Smooth muscle cell (in vitro differentiated cells): ENCODE measurements around the gene SND1. TPM values are rescaled to one million over a fixed set of nuclear protein-coding genes. Genes with fewer than 3 reads are reported as not detected.

Experiments
- DNase-seq: peaks from one replicate; lab custom pipeline; 2025; ENCODE audit not compliant: unreplicated experiment; lab: John Stamatoyannopoulos, UW
- H2AFZ ChIP-seq: fragments of 200-600 bp; sonication (generic); 2 replicates; pipeline ENCODE4 v1.6.0; 2016; ENCODE audit warnings: antibody characterized with exemption, low read depth, mild to moderate bottlenecking
- H3F3A ChIP-seq: fragments of 200-600 bp; sonication (generic); 2 replicates; pipeline ENCODE4 v1.6.0; 2017; ENCODE audit warnings: antibody characterized with exemption, low read depth
- H3K27ac ChIP-seq: fragments of 200-600 bp; sonication (generic); 2 replicates; pipeline ENCODE4 v1.5.1; 2016; ENCODE audit warnings: low read depth, mild to moderate bottlenecking
- H3K27me3 ChIP-seq: fragments of 200-600 bp; sonication (generic); 2 replicates; pipeline ENCODE4 v1.6.1; 2016; ENCODE audit warnings: low read depth, mild to moderate bottlenecking
- H3K36me3 ChIP-seq: fragments of 200-600 bp; sonication (generic); 2 replicates; pipeline ENCODE4 v1.5.1; 2016; ENCODE audit warnings: low read depth
- H3K4me1 ChIP-seq: fragments of 200-600 bp; sonication (generic); 2 replicates; pipeline ENCODE4 v1.5.1; 2016; ENCODE audit warnings: low read depth
- H3K4me2 ChIP-seq: fragments of 200-600 bp; sonication (generic); 2 replicates; pipeline ENCODE4 v1.6.0; 2016; ENCODE audit warnings: mild to moderate bottlenecking
- H3K4me3 ChIP-seq: fragments of 200-600 bp; sonication (generic); 2 replicates; pipeline ENCODE4 v1.5.1; 2016; ENCODE audit warnings: mild to moderate bottlenecking
- H3K79me2 ChIP-seq: fragments of 200-600 bp; sonication (generic); 2 replicates; pipeline ENCODE4 v1.6.0; 2016; ENCODE audit warnings: low read depth, mild to moderate bottlenecking
- H3K9ac ChIP-seq: fragments of 200-600 bp; sonication (generic); 2 replicates; pipeline ENCODE4 v1.6.0; 2016; ENCODE audit warnings: low read depth
- H3K9me3 ChIP-seq: fragments of 200-600 bp; sonication (generic); replicated peaks from 2 replicates; pipeline ENCODE4 v1.5.1; 2016; ENCODE audit warnings: low read depth
- H4K20me1 ChIP-seq: fragments of 200-600 bp; sonication (generic); 2 replicates; pipeline ENCODE4 v1.6.0; 2016; ENCODE audit warnings: low read depth
- CTCF ChIP-seq: fragments of 200-600 bp; sonication (generic); IDR thresholded peaks from 2 replicates; pipeline ENCODE4 v1.5.1; 2017; ENCODE audit warnings: borderline replicate concordance, mild to moderate bottlenecking, antibody characterized with exemption; ENCODE audit not compliant: insufficient read depth, poor library complexity, severe bottlenecking
- WGBS: methylation state at CpG from one replicate; pipeline ENCODE4 v1.1.7; 2016; ENCODE audit warnings: low lambda C conversion rate; 5-methylcytosine and 5-hydroxymethylcytosine counted together
- polyA plus RNA-seq: library from polyadenylated mRNA; unstranded; fragments of >200 nt; fragmentation: Nextera tagmentation; extraction: Ambion mirVana; gene quantifications from 2 replicates; pipeline ENCODE4 v1.2.1, GENCODE V29; 2016
- total RNA-seq: library from RNA; depleted of rRNA; stranded (reverse); fragments of >200 nt; gene quantifications from 2 replicates; pipeline ENCODE4 v1.2.3, GENCODE V29; 2014

The SND1 gene
- total and polyA plus RNA-seq, 2 experiments from 2014 or later: 129 to 136 TPM

GRCh38 chr7:128135515-128136214 lies 483.7 kb downstream of the SND1 start:
- 2% methylated on average over 54 of the region's 57 CpGs for WGBS

GRCh38 chr7:128136215-128136597 lies 484.2 kb downstream of the SND1 start:
- no peak for TF ChIP-seq CTCF
- H3F3A ChIP-seq: no peaks in the 10 kb centered on the region
- H3K36me3 ChIP-seq: no peaks in the 10 kb centered on the region
- no peaks in the 10 kb centered on the region for H4K20me1 ChIP-seq
- H3K27ac ChIP-seq: no peak overlapping the region
- 4% methylated on average over 22 of the region's 22 CpGs for WGBS
- H3K9ac ChIP-seq: peak overlapping the region; percentile 32
- no peaks in the 10 kb centered on the region for H3K79me2 ChIP-seq
- DNase-seq: no peak
- H3K4me1 ChIP-seq: no peaks in the 10 kb centered on the region
- H3K9me3 ChIP-seq: no peaks in the 10 kb centered on the region
- H3K27me3 ChIP-seq: peaks cover 54% of the 10 kb centered on the region
- H3K4me2 ChIP-seq: peak overlapping the region; percentile 95
- peak overlapping the region; percentile 65 for H3K4me3 ChIP-seq
- peak overlapping the region; percentile 81 for H2AFZ ChIP-seq

More at GRCh38 chr7:128135515-128136214, 483.7 kb downstream of the SND1 start:
- H4K20me1 ChIP-seq: no peaks in the 10 kb centered on the region
- H3K9me3 ChIP-seq: no peaks in the 10 kb centered on the region
- peak overlapping the region; percentile 81 for H2AFZ ChIP-seq
- peak overlapping the region; percentile 32 for H3K9ac ChIP-seq
- H3K4me2 ChIP-seq: peak overlapping the region; percentile 95
- H3K36me3 ChIP-seq: no peaks in the 10 kb centered on the region
- H3K27me3 ChIP-seq: peaks cover 60% of the 10 kb centered on the region
- DNase-seq: peak; percentile 66
- H3F3A ChIP-seq: no peaks in the 10 kb centered on the region
- H3K79me2 ChIP-seq: no peaks in the 10 kb centered on the region
- peak; percentile 88 for TF ChIP-seq CTCF
- H3K27ac ChIP-seq: no peak overlapping the region
- peak overlapping the region; percentile 65 for H3K4me3 ChIP-seq
- no peaks in the 10 kb centered on the region for H3K4me1 ChIP-seq

GRCh38 chr7:128137181-128137580 lies 485.2 kb downstream of the SND1 start:
- Histone ChIP-seq H2AFZ (no peak overlapping the region), H3K27me3 (peaks cover 45% of the 10 kb centered on the region), H3K4me3 (no peak overlapping the region), H3F3A (no peaks in the 10 kb centered on the region), H3K4me1 (no peaks in the 10 kb centered on the region), H4K20me1 (no peaks in the 10 kb centered on the region), H3K36me3 (no peaks in the 10 kb centered on the region), H3K9me3 (no peaks in the 10 kb centered on the region), H3K9ac (no peak overlapping the region), H3K79me2 (no peaks in the 10 kb centered on the region), H3K4me2 (no peak overlapping the region), H3K27ac (no peak overlapping the region)
- WGBS: 56% methylated on average over 9 of the region's 9 CpGs
- TF ChIP-seq CTCF: no peak
- no peak for DNase-seq

- Histone ChIP-seq H3K4me3 (no peak overlapping the region), H2AFZ (no peak overlapping the region), H3K4me2 (no peak overlapping the region), H4K20me1 (no peaks in the 10 kb centered on the region), H3K9ac (no peak overlapping the region), H3K9me3 (no peaks in the 10 kb centered on the region), H3K27ac (no peak overlapping the region), H3K27me3 (peaks cover 26% of the 10 kb centered on the region), H3K36me3 (no peaks in the 10 kb centered on the region), H3F3A (no peaks in the 10 kb centered on the region), H3K79me2 (no peaks in the 10 kb centered on the region), H3K4me1 (no peaks in the 10 kb centered on the region)
- 82% methylated on average over 3 of the region's 3 CpGs for WGBS
- TF ChIP-seq CTCF: no peak
- no peak for DNase-seq
Measured at GRCh38 chr7:128139406-128139805, 487.4 kb downstream of the SND1 start.
